GM19099 (cell line): ENCODE results near the gene SLC24A3.

Source experiments
- POLR2A ChIP-seq: IDR thresholded peaks from 3 replicates; pipeline ENCODE4 v1.6.1; 2011; ENCODE audit warnings: low read depth; ENCODE audit not compliant: insufficient read length; ENCODE audit errors: extremely low read depth

SLC24A3 gene

DNA sequence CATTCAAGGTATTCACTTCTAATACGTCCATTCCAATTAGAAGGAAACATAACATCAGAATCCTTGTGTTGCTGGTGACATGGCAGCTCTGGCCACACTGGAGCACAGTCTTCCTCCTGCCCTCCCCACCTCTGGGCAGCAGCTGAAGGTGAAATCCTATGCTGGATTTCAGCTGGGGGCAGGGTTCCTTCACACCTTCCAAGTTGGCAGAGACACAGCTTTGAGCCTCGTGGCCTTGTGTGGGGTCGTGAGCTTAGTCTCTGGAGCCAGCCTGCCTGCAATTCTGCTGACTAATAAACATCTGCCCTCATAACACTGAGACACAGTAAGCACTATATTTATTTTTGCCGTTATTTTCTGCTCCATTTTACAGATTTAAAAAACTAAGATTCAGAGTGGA is 326.7 kb downstream of the SLC24A3 start:
- no peak for TF ChIP-seq POLR2A

- TF ChIP-seq POLR2A: no peak
Observed at GRCh38 chr20:19540392-19540791, 327.9 kb downstream of the SLC24A3 start.

DNA sequence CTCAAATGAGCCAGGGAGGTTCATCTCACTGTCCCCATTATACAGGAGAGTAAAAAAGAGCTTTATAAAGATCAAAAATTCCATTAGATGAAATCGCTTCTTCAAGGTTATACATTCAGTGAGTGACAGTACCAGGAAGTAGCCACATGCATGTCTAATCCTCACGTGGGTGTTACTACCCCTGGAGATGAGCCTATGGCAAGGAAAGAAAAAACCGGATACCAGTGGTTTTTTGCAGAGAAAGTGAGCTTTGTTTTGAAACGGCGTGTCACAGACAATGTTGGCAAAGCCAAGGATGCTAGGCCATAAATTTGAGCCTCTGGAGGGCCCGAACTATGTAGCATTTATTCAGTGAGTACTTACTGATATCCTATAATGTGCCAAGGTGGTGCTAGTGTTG is 330.7 kb downstream of the SLC24A3 start:
- no peak for TF ChIP-seq POLR2A

DNA sequence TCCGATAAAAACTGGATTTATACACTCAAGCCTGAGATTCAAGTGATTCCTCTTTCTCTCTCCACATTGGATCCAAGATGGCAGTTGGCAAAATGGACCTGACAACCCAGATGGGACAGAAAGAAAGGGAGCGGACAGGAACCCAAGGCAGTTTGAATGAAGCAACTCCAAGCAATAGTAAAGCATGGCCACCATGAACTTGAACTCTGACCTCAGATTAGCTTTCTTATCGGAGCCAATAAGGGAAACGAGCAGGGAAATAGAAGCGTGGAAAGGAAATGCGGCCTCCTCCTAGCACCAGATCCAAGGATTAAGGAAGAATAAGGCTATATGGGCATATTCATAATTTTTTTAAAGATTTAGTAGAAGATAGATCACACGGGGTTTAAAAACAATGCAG is 332.2 kb downstream of the SLC24A3 start:
- TF ChIP-seq POLR2A: no peak

DNA sequence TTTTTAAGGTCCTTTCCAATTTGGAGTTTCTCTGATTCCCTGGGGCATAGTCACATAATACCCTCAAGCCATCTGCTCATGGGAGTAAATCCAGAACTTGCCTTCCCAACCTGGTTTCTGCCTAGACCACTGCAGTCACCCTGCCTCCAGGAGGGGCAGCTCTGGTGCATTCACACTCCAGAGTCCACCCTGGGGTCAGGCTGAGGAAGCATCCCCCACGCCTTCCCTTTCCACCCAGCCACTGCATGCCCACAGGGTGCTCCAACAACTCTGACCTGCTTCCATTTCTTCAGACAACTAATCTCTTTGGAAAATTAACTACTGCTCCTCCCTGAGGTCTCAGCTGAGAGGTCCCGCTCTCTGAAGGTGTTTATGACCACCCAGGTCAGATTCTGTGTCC is 334.2 kb downstream of the SLC24A3 start:
- TF ChIP-seq POLR2A: no peak

DNA sequence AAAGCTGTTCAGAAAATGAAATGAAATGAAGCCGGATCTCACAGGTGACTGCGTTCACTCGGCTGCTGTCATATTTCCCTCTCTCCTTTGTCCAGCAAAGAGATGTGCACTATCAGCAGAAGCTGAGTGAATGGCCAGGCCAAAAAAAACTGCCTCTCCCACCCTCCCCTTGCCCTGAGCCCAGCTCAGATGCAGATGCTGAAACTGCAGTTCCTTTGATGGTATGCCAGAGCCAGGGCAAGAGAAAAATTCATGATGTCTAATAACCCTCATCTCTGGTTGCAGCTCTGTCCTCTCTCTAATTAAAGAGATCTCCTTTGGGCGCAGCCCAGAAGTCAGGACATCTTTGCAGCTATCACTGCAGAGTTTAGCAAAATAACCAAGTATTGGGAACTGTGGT is 335.1 kb downstream of the SLC24A3 start:
- TF ChIP-seq POLR2A: no peak

DNA sequence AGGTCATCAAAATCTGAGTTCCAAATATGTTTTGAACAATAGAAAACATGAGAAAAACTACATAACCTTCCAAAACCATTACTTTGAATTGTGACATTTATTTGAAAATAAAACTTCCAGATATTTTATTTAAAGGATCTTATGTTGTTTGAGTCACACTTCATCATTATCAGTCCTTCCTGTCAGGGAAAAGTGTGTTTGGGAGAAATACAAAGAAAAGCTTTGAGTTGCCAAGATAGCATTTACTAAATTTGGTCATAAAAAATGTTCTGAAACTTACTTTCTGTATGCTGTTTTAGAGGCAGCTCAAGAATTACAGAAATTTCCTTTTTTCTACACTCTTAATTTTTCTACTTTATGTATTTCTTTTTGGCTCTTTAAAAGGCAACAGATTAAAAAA is 337.5 kb downstream of the SLC24A3 start:
- TF ChIP-seq POLR2A: no peak

DNA sequence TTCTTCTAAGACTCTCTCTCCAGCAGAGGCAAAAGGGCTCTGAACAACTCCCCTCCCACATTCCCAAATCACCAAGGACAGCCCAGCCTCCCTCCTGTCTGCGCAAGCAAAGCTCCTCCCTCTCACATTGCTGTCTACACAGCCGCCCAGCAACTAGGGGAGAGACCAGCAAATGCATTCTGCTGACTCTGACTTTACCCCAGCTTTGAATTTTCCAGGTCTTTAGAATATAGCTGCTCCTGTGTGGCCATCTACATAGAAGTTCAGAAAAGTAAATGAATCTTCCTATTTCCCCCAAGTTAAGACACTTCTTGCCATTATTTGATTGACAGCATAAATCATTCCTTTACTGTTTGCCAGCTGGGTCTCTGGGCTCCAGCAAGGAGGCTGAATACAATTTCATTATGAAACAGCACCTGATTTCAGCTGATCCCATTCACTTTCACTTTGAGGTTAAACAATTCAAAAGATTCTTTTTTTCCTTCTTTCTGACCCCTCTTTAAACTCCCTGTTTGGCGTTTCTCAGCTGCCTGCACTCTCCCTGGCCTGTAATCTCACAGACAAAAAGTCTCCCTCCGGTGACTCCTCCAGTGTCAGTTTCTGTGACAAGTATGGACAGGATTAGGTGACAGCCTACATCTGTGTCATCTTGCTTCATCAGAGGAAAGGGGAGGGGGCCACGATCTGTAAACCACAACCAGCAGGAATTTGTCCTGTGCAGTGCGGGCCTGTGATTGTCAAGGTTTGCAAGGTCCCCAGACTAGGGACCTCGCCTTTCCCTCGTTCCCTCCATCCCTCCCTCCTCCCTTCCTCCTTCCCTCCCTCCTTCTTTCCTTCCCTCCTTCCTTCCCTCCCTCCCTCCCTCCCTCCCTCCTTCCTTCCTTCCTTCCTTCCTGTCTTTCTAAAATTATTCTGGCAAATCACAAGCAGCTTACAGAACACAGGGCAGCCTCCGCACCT is 340.1 kb downstream of the SLC24A3 start:
- no peak for TF ChIP-seq POLR2A

GRCh38 chr20:19554666-19555065 is 342.2 kb downstream of the SLC24A3 start:
- no peak for TF ChIP-seq POLR2A

GRCh38 chr20:19555726-19556125 is 343.3 kb downstream of the SLC24A3 start:
- TF ChIP-seq POLR2A: no peak

- no peak for TF ChIP-seq POLR2A
Observed at GRCh38 chr20:19557291-19557690, 344.8 kb downstream of the SLC24A3 start.

DNA sequence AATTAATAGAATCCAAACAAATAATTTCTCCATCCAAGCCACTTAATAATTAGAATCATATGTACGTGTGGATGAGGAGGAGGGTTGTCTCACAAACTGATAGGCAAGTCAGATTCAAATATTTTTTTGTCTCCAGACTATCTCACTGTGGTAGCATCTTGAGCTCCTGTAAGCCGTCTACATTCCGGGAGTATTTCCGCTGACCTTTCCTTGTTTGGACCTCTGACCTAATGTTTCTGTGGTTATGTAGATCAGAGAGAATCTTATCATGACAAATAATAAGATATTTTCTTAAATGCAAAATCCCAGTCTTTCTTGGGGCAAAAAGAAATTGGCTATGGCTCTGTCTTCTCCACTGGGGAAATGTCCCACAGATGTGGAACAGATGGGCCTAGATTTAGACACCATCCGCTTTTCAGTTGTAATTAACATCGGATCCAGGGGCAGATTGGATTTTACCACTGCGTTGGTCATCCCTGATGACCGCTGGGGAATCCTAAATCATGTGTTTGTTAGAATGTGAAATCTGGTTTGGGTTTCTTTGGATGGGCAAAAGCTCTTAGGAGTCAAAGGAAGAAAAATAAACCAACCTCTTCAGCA is 348.5 kb downstream of the SLC24A3 start:
- TF ChIP-seq POLR2A: no peak

- no peak for TF ChIP-seq POLR2A
Observed at GRCh38 chr20:19562426-19562825, 350.0 kb downstream of the SLC24A3 start.

GRCh38 chr20:19564261-19564660 is 351.8 kb downstream of the SLC24A3 start:
- TF ChIP-seq POLR2A: no peak

DNA sequence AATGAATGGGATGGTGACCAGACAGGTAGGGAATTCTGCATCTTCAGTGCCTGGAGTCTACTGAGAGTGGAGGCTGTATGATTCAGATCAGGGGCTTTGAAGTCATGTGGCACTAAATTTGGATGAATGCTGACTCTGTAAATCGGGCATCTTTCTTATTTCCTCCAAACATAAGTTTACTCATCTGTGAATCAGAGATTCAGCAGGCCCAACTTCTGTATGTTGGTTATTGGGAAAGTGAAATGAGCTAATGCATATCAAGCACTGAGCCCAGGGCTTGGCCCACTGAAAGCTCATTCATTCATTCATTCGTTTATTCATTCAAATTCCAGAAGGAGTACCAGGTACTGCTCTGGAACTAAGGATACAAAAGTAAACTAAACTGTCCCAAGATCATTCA is 353.3 kb downstream of the SLC24A3 start:
- TF ChIP-seq POLR2A: no peak
